OCI-LY1 (cell line): ENCODE results near the gene PAQR3.

Experiments
- H2AFZ ChIP-seq: fragments of 200-600 bp; sonication (generic), shearing (Covaris generic); 2 replicates; pipeline ENCODE4 v1.6.0; 2014; ENCODE audit warnings: antibody characterized with exemption, mild to moderate bottlenecking, low read length
- H3F3A ChIP-seq: fragments of 200-600 bp; sonication (generic), shearing (Covaris generic); 2 replicates; pipeline ENCODE4 v1.6.0; 2014; ENCODE audit warnings: mild to moderate bottlenecking, antibody characterized with exemption, low read length, moderate library complexity; ENCODE audit not compliant: insufficient read depth
- H3K27ac ChIP-seq: fragments of 200-600 bp; sonication (generic); 2 replicates; pipeline ENCODE4 v1.5.1; 2014; ENCODE audit warnings: low read length, mixed run types, mild to moderate bottlenecking, low read depth; ENCODE audit not compliant: poor library complexity, severe bottlenecking
- H3K27me3 ChIP-seq: fragments of 200-600 bp; sonication (generic); 2 replicates; pipeline ENCODE4 v1.6.0; 2014; ENCODE audit warnings: antibody characterized with exemption, mild to moderate bottlenecking, low read length, moderate library complexity; ENCODE audit not compliant: insufficient read depth
- H3K36me3 ChIP-seq: fragments of 200-600 bp; sonication (generic); 2 replicates; pipeline ENCODE4 v1.6.1; 2014; ENCODE audit warnings: mild to moderate bottlenecking, antibody characterized with exemption, low read length, moderate library complexity, mixed read lengths; ENCODE audit not compliant: insufficient read depth
- H3K4me1 ChIP-seq: fragments of 200-600 bp; sonication (generic); 2 replicates; pipeline ENCODE4 v1.5.1; 2014; ENCODE audit warnings: mild to moderate bottlenecking, low read length, moderate library complexity; ENCODE audit not compliant: insufficient read depth, severe bottlenecking
- H3K4me2 ChIP-seq: fragments of 200-600 bp; sonication (generic), shearing (Covaris generic); 2 replicates; pipeline ENCODE4 v1.6.1; 2014; ENCODE audit warnings: low read length
- H3K4me3 ChIP-seq: fragments of 200-600 bp; sonication (generic); 2 replicates; pipeline ENCODE4 v1.5.1; 2014; ENCODE audit warnings: low read length, low read depth, mild to moderate bottlenecking, mixed read lengths; ENCODE audit not compliant: poor library complexity, severe bottlenecking
- H3K79me2 ChIP-seq: fragments of 200-600 bp; shearing (Covaris generic); 2 replicates; pipeline ENCODE4 v1.6.1; 2016; ENCODE audit warnings: mixed run types, low read length, mixed read lengths; ENCODE audit not compliant: insufficient read depth
- H3K9ac ChIP-seq: fragments of 200-600 bp; sonication (generic), shearing (Covaris generic); 2 replicates; pipeline ENCODE4 v1.6.1; 2014; ENCODE audit warnings: mild to moderate bottlenecking, low read length, mixed read lengths
- H3K9me2 ChIP-seq: fragments of 200-600 bp; sonication (generic), shearing (Covaris generic); 2 replicates; pipeline ENCODE4 v1.6.1; 2014; ENCODE audit warnings: low read depth, mild to moderate bottlenecking, low read length, mixed read lengths
- H3K9me3 ChIP-seq: fragments of 200-600 bp; shearing (Covaris generic); 2 replicates; pipeline ENCODE4 v1.6.1; 2014; ENCODE audit warnings: low read length, mixed read lengths
- H4K20me1 ChIP-seq: fragments of 200-600 bp; sonication (generic), shearing (Covaris generic); 2 replicates; pipeline ENCODE4 v1.6.0; 2016; ENCODE audit warnings: mild to moderate bottlenecking, low read length; ENCODE audit not compliant: insufficient read depth
- CTCF ChIP-seq: fragments of 200-600 bp; sonication (generic), shearing (Covaris generic); IDR thresholded peaks from 2 replicates; pipeline ENCODE4 v1.5.1; 2017; ENCODE audit warnings: mild to moderate bottlenecking, antibody characterized with exemption, low read length, moderate library complexity, mixed read lengths
- EZH2 ChIP-seq: fragments of 200-600 bp; sonication (generic), shearing (Covaris generic); IDR thresholded peaks from 2 replicates; pipeline ENCODE4 v1.8.0; 2017; ENCODE audit warnings: borderline replicate concordance, mixed run types, mild to moderate bottlenecking, antibody characterized with exemption, low read length, moderate library complexity, mixed read lengths

Gene PAQR3

DNA sequence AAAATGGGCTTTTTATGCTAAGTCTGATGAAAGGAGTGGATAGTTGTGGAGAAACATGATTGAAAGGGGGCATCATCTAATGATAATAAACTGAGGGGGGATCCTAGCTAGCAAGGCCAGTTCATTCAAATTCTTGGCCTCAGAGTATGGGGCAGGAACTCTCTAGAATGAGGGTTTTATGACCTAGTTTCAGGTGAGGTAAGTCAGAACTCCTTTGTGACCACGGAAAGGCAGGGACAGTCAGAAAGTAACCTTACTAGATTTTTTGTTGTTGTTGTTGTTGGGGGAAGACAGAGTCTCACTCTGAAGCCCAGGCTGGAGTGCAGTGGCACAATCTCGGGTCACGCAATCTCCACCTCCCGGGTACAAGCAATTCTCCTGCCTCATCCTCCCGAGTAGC lies 1.5 kb upstream of the PAQR3 start:
- Histone ChIP-seq H3K4me2 (no peak overlapping the region), H3K9me2 (no peaks in the 10 kb centered on the region), H4K20me1 (no peaks in the 10 kb centered on the region), H3K27me3 (no peaks in the 10 kb centered on the region), H3K9ac (no peak overlapping the region), H3F3A (no peaks in the 10 kb centered on the region), H3K36me3 (no peaks in the 10 kb centered on the region), H3K4me3 (no peak overlapping the region), H3K4me1 (peaks cover 23% of the 10 kb centered on the region), H3K79me2 (no peaks in the 10 kb centered on the region), H3K27ac (no peak overlapping the region), H2AFZ (no peak overlapping the region), H3K9me3 (no peaks in the 10 kb centered on the region)
- TF ChIP-seq CTCF = no peak
- TF ChIP-seq EZH2 = no peak

DNA sequence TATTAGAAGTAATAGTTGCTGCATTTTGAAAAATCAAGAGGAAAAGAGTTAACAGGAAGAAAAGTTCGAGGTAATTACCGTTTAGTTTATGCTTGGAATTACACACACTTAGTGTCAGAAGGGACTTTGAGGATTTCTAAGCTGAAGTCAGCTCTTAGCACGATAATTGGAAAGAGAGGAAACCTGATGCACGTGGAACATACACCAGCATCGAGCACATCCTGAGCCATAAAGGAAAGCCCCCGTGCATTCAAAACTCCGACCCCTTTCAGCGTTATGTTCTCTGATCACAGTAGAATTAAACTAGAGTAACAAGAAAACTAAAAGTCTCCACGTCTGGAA lies 400 bp upstream of the PAQR3 start:
- peak overlapping the region; percentile 81 for H3K4me3 ChIP-seq
- no peaks in the 10 kb centered on the region for H3K9me2 ChIP-seq
- no peaks in the 10 kb centered on the region for H3K9me3 ChIP-seq
- TF ChIP-seq EZH2 = no peak
- no peak for TF ChIP-seq CTCF
- peak overlapping the region; percentile 98 for H2AFZ ChIP-seq
- H3K27me3 ChIP-seq = no peaks in the 10 kb centered on the region
- H3K4me1 ChIP-seq = peaks cover 23% of the 10 kb centered on the region
- peak overlapping the region; percentile 84 for H3K4me2 ChIP-seq
- H3K9ac ChIP-seq = peak overlapping the region; percentile 64
- H3K79me2 ChIP-seq = no peaks in the 10 kb centered on the region
- no peaks in the 10 kb centered on the region for H4K20me1 ChIP-seq
- no peaks in the 10 kb centered on the region for H3F3A ChIP-seq
- H3K36me3 ChIP-seq = no peaks in the 10 kb centered on the region
- no peak overlapping the region for H3K27ac ChIP-seq

GRCh38 chr4:78938474-78938867 lies 767 bp downstream of the PAQR3 start:
- Histone ChIP-seq H3K79me2 (no peaks in the 10 kb centered on the region), H3K9me3 (no peaks in the 10 kb centered on the region), H3K4me2 (peak overlapping the region; percentile 91), H3F3A (no peaks in the 10 kb centered on the region), H3K27me3 (no peaks in the 10 kb centered on the region), H3K9ac (peak overlapping the region; percentile 76), H4K20me1 (no peaks in the 10 kb centered on the region), H3K36me3 (no peaks in the 10 kb centered on the region), H2AFZ (0 out of 2 replicates have a peak overlapping the region, but pooled peaks have one; percentile 37), H3K27ac (no peak overlapping the region), H3K4me3 (peak overlapping the region; percentile 81), H3K4me1 (peaks cover 23% of the 10 kb centered on the region), H3K9me2 (no peaks in the 10 kb centered on the region)
- TF ChIP-seq CTCF (no peak), EZH2 (no peak)
